HG02970 (cell line): ENCODE measurements around the gene EPHA4.

Source experiments
- ATAC-seq: cut with Tn5 transposase; IDR thresholded peaks from one replicate; pipeline ENCODE4 v1.9.1; 2021; ENCODE audit warnings: mild to moderate bottlenecking, moderate library complexity, moderate number of reproducible peaks; ENCODE audit not compliant: unreplicated experiment, low FRiP score

EPHA4 gene

GRCh38 chr2:221482666-221483455 lies 89.2 kb downstream of the EPHA4 start:
- no peak for ATAC-seq

DNA sequence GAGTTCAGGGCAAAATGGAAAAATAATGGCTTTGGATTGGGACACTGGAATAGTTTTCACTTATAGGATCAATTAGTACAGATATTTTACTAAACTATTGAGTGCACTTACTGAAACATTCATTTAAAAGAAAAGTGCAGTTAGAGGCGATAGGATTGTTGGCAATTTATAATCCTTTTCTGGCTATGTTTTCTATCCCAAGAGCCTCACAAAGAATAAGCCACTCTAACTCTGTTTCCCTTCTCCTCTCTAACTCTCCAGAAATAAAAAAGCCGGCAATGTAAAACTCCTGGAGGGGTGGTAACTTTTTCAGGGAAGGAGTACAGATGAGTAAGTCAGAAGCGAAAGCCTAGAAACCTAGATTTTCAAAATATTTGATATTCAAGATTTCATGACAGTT lies 91.3 kb downstream of the EPHA4 start:
- ATAC-seq, result no peak

DNA sequence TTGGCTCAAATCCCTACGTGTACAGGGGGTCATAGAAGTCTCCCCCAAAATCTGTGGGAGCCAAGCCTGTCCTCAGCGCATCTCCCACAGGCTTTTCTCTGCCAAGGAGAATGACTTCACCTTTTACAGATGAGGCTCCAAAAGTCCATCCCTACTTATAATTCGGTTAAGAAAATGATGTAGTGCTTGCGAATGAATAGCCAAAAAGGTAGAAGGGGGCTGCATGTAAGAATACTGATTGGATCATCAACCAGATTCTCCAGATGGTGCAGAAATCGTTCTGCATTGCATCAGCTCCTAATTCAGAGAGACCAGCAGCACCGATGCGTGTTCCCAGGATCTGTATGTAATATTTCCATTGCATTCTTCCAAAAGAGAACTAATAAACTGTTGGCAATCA lies 91.9 kb downstream of the EPHA4 start:
- ATAC-seq, result no peak

DNA sequence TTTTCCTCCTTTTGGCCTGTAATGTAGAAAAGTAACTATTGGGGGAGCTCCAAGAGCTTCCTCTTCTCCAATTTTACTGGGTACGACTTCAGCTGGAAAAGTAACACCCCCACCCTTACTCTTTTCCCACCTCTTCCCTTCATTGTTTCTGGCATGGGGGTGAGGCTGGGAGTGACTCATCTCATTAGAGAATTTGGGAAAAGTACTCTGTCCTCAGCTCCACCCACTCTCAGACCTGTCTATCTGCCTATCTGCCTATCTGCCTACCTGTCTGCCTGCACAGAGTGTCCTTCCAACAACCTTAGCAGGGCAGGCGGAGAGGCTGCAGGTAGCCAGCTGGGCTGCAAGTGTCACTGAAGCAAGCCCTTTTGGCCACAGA lies 93.6 kb downstream of the EPHA4 start:
- no peak for ATAC-seq

DNA sequence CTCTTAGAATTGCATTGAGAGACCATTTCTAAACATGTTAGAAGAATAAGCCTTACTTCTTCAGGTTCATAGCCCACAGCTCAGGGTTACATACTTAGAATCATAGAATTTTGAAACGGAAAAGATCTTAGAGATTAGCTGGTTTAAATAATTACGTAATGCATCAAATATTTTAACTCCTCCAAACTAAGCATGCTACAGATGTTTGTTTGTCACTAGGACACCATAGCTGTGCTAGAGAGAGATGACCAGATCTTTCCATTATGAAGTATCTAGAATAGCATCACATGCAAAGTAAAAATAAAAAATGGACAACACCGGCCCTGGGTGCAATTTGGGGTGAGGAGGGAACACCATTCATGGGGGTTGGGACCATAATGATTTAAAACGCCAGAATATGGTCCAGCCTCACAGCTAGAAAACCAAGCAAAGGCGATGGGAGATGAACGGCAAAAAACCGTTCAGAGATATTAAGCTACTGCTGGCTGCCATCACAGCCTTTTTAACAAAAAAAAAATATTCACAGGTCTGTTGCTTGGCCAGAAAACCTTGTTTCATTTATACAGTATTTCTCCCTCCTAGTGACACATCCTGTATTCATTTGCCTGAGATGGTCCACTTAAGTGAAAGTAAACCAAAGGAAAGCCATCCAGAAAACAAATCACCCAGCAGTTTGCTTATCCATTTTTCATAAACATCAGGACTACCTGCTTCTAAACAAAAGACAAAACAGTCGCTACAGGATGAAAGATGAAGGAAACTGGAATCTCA lies 94.2 kb downstream of the EPHA4 start:
- no peak for ATAC-seq

DNA sequence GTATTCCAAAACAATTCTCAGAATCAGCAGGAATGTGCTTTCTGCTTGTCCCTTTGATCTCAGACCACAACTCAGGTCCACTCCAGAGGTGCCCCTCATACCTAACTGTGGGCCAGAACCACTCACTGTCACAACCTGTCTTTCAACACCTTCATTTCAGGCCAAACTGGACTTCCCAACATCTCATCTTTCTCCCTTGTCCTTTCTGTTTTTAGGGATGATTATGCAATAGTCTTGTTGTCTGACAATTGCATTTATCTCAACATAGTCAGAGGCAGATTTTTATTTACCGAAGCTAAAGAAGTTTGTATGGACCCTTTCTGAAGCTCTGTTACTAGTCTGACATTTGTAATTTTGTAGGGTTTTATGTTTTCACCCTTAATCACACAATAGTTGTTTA lies 95.9 kb downstream of the EPHA4 start:
- ATAC-seq, result no peak

GRCh38 chr2:221473451-221473850 lies 98.7 kb downstream of the EPHA4 start:
- no peak for ATAC-seq

DNA sequence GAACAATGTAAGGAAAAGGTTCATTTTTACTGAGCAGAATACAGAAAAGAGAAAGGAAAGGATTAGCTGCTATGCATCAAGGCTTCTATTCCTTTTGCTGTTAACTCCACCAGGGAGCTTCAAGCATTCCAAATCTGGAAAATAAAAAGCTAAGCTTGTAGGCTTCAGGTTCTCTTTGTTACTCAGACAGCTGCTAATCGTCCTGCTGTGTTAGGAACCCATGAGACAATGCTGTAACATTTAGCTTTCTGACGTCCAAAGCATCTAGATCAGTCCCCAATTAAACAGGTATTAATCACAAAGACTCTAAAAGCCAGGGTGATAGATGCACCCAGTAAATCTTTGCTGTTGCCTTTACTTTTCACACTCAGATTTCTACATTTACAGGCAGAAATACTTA lies 103.8 kb downstream of the EPHA4 start:
- no peak for ATAC-seq

- no peak for ATAC-seq
Measured at GRCh38 chr2:221467610-221468009, 104.5 kb downstream of the EPHA4 start.

DNA sequence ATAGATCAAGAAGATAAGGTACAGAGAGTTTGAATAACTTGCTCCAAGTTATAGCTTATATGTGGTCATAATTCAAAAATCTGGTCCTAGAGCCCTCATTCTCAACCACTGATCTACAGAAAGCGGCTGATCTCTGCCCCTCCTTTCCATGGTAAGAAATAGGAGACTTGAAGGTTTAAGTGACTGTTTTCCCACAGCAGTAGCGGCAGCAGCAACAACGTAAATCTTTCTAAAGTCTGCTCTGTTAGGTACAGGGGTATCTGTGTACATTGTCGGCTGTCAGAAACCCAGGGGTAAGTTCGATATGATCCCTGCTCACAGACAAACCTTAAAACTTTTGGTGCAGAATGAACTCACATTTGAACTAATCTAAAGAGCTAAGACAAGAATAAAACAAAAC lies 105.4 kb downstream of the EPHA4 start:
- no peak for ATAC-seq

- ATAC-seq, result no peak
Measured at GRCh38 chr2:221465776-221466175, 106.3 kb downstream of the EPHA4 start.

GRCh38 chr2:221464971-221465370 lies 107.1 kb downstream of the EPHA4 start:
- no peak for ATAC-seq

DNA sequence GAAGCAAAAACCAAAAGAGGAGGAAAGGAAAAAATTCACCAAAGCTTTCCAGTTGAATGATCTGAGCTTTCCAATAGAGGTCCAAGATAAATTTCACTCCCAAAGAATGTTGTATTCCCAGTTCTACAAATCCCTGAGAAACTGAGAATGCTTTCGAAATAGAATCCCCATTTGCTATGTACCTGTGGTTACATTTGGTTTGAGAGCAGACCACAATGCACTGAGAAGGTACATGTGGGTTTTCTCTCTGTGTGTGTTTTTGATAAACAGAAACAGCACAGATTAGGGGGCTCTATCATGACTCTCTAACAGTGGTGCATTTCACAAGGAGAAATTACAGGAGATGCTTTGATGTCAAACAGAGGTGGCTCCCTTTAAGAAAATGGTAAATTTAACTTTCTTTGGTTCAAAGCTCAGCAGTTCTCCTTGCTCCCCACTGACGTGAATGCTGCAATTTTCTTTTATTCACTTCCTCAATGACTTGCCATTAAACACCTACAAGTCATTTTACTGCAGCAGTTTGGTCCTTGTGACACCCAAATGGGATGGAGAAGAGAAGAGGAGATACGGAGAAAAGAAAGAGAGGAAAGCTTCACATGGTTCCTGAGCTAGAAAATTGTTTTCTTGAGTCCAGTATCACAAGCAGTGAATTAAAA lies 108.7 kb downstream of the EPHA4 start:
- ATAC-seq, result no peak

GRCh38 chr2:221461901-221462300 lies 110.2 kb downstream of the EPHA4 start:
- no peak for ATAC-seq

DNA sequence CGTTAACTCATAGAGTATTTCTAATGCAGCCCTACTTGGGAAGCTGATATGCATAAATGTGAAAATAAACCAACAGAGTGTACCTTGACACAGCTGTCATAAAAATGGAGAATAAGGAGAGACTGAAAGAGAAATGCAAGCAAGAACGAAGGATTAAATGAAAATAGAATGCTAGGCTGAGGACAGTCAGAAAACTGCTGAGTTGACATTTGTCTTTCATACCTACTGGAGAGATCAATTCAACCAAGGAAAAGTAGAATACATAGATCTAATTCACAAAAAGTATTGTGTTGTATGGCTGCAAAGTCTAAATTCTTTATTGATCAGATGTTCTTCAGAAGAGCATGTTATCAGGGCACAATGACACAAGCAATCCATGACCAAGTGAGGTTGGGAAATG lies 112.0 kb downstream of the EPHA4 start:
- ATAC-seq, result no peak

- ATAC-seq, result no peak
Measured at GRCh38 chr2:221458578-221458977, 113.5 kb downstream of the EPHA4 start.

DNA sequence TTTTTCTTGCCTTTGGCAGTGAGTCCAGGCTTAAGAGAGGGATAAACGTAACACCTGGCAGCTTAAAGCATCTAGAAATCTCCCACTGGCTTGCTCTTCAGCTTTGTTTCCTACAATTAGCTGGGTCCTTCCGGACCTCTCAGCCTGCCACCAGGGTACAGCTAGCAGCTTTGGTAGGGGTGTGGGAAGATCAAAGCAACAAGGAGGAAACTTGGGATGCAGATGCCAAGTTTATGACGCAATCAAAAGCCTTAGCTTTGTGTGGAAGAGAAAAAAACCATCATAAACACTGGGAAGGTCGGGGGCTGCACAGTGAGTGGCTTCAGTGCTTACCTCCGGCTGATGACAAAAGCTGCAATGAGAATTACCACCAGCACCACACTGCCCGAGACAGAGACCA lies 116.9 kb downstream of the EPHA4 start:
- ATAC-seq, result no peak

- ATAC-seq, result no peak
Measured at GRCh38 chr2:221454459-221455105, 117.5 kb downstream of the EPHA4 start.

GRCh38 chr2:221451862-221452788 lies 120.0 kb downstream of the EPHA4 start:
- no peak for ATAC-seq

DNA sequence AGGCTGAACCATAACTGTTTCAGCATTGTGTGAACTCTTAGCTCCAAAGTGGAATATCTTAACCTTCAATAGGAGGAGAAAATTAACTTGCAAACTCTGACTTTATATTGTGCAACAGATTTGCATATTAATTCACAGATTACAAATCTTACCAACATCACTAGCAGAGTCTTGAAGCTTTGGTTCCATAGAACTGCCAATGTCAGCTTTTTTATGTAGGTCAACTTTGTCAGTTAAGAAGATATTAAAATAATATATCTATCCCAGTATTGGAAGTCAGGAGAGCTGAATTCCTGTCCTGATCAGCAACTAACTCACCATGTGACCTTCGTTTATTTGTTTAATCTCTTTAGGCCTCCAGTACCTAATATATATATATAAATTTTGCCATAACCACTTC lies 121.8 kb downstream of the EPHA4 start:
- ATAC-seq, result no peak
